ENCODE results near the gene REST. TPM values are rescaled to one million over a fixed set of nuclear protein-coding genes. Genes with fewer than 3 reads are reported as not detected.

Gene REST
- total RNA-seq, 1 experiment from 2014 or later: 98.1 TPM

DNA sequence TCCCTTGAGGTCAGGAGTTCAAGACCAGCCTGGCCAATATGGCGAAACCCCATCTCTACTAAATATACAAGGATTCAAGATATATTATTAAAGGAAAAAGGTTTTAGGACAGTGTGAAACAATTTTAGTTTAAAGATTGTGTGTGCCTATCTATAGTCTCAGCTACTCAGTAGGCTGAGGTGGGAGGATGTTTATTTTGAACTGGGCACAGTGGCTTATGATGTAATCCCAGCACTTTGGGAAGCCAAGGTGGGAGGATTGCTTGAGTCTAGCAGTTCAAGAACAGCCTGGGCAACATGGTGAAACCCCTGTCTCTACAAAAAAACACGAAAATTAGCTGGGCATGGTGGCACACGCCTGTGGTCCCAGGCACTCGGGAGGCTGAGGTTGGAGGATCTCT, 31.4 kb upstream of the REST start:
- Histone ChIP-seq H4K91ac (ENCODE audit: insufficient read length, low read depth, low read length) (no peak overlapping the region), H3K14ac (ENCODE audit: insufficient read depth, low read length) (no peak overlapping the region), H3K79me1 (ENCODE audit: insufficient read depth, low read depth, low read length, poor library complexity, severe bottlenecking) (no peaks in the 10 kb centered on the region), H3K79me2 (ENCODE audit: insufficient read depth, low read length) (no peaks in the 10 kb centered on the region), H2BK12ac (ENCODE audit: insufficient read length, low read depth, low read length) (no peak overlapping the region), H3T11ph (ENCODE audit: low read length) (no peak overlapping the region), H3K56ac (ENCODE audit: insufficient read length, low read depth, low read length) (no peak overlapping the region), H3K9ac (ENCODE audit: extremely low read depth, insufficient read length, low read length) (no peak overlapping the region), H3K23me2 (ENCODE audit: insufficient read length, low read depth, low read length, poor library complexity, severe bottlenecking) (no peaks in the 10 kb centered on the region), H3K27ac (ENCODE audit: insufficient read length, low read depth, low read length) (no peak overlapping the region), H3K9me3 (ENCODE audit: control insufficient read depth, low read depth, low read length) (no peaks in the 10 kb centered on the region), H3K4me2 (ENCODE audit: insufficient read depth, insufficient read length, low read length) (no peak overlapping the region), H3K23ac (ENCODE audit: insufficient read length, low read depth, low read length) (no peak overlapping the region), H2AFZ (ENCODE audit: low read length) (no peak overlapping the region), H2BK120ac (ENCODE audit: low read depth, low read length, poor library complexity, severe bottlenecking) (no peak overlapping the region), H2BK20ac (ENCODE audit: low read depth, low read length, poor library complexity, severe bottlenecking) (no peak overlapping the region), H3K4ac (ENCODE audit: low read depth, low read length) (no peak overlapping the region), H2AK5ac (ENCODE audit: insufficient read length, low read length) (no peak overlapping the region), H3K4me1 (ENCODE audit: insufficient read depth, low read length) (no peaks in the 10 kb centered on the region; the same call in 1 of the 2 replicates), H4K20me1 (ENCODE audit: control insufficient read depth, insufficient read depth, insufficient read length) (no peaks in the 10 kb centered on the region), H3K18ac (ENCODE audit: insufficient read length, low read depth, low read length) (no peak overlapping the region), H3K27me3 (ENCODE audit: insufficient read depth, low read length) (no peaks in the 10 kb centered on the region), H2BK15ac (ENCODE audit: low read depth, low read length) (no peak overlapping the region), H4K5ac (ENCODE audit: insufficient read length, low read depth, low read length) (no peak overlapping the region), H4K8ac (replicated peaks; ENCODE audit: insufficient read length, low read depth, low read length) (no peak overlapping the region), H2BK5ac (ENCODE audit: insufficient read length, low read length) (no peak overlapping the region)
- Mint-ChIP-seq H3K36me3 (ENCODE audit: insufficient read depth in 1 of 3, low read depth in 3 of 3) (no peaks in the 10 kb centered on the region), H3K27me3 (ENCODE audit: low read depth) (no peaks in the 10 kb centered on the region; the same call in 1 of the 2 replicates), H3K4me1 (peaks cover 23 to 28% of the 10 kb centered on the region in 2 experiments), H3K27ac (no peak overlapping the region), H3K4me3 (no peak overlapping the region), H3K9me3 (no peaks in the 10 kb centered on the region)
- DNase-seq: no peak
- WGBS (ENCODE audit: extremely low coverage, insufficient read length, low lambda C conversion rate): no CpG with 5 or more reads among the region's 4 CpGs
- TF ChIP-seq CTCF (conservative IDR thresholded peaks at IDR 0.05): no peak

Data from H9 (cell line).